Activated CD4-positive, alpha-beta T cell treated with anti-CD3 and anti-CD28 coated beads, Interleukin-2, amount 10 ng/mL, durations not matched to agents 7 days and 5 days (primary cell): ENCODE data around the gene CDK5R2. TPM values are rescaled to one million over a fixed set of nuclear protein-coding genes. Genes with fewer than 3 reads are reported as not detected.

Experiments
- CTCF ChIA-PET: fragments of 350-600 bp; sonication (Branson Sonifier 250); formaldehyde crosslinking; loops from one replicate; lab custom pipeline; 2021; ENCODE audit warnings: antibody characterized with exemption; lab: Charles Lee
- POLR2A ChIA-PET: fragments of 350-600 bp; sonication (Branson Sonifier 250); formaldehyde crosslinking; loops from one replicate; lab custom pipeline; 2021; ENCODE audit warnings: antibody characterized with exemption; lab: Charles Lee
- DNase-seq: peaks from one replicate; pipeline ENCODE4 v3.0.0-alpha.2; 2020
- H3K27ac Mint-ChIP-seq: one replicate; pipeline ENCODE4 v1.8.0; 2021; ENCODE audit warnings: mild to moderate bottlenecking, moderate library complexity, mixed read lengths
- H3K27me3 Mint-ChIP-seq: one replicate; pipeline ENCODE4 v1.8.0; 2021; ENCODE audit warnings: mixed read lengths
- H3K36me3 Mint-ChIP-seq: one replicate; pipeline ENCODE4 v1.8.0; 2021; ENCODE audit warnings: low read depth, mixed read lengths
- H3K4me1 Mint-ChIP-seq: one replicate; pipeline ENCODE4 v1.8.0; 2021; ENCODE audit warnings: mixed read lengths
- H3K4me3 Mint-ChIP-seq: one replicate; pipeline ENCODE4 v1.8.0; 2021; ENCODE audit warnings: mild to moderate bottlenecking, moderate library complexity, mixed read lengths
- H3K9me3 Mint-ChIP-seq: one replicate; pipeline ENCODE4 v1.8.0; 2021; ENCODE audit warnings: mixed read lengths
- total RNA-seq, 2 experiments: library from RNA; stranded (reverse); gene quantifications; one replicate each; pipeline ENCODE4 v1.2.3, GENCODE V29; 2021

CDK5R2 gene
- total RNA-seq, 2 experiments from 2014 or later: not detected

- Mint-ChIP-seq H3K27ac (no peak overlapping the region), H3K27me3 (peaks cover 54% of the 10 kb centered on the region), H3K4me1 (peaks cover 4% of the 10 kb centered on the region), H3K9me3 (no peaks in the 10 kb centered on the region), H3K36me3 (peaks cover 3% of the 10 kb centered on the region), H3K4me3 (no peak overlapping the region)
- POLR2A ChIA-PET: no interaction called here
- no peak for DNase-seq
- CTCF ChIA-PET: interaction anchor here (1.1 to 2.0 kb wide), 4 partner anchors 16 to 68 kb away, joined by 3 to 8 read pairs (median 3); no protein-coding TSS in a partner anchor
These were observed 4.7 kb downstream of the CDK5R2 start for GRCh38 chr2:218964041-218964771.

GRCh38 chr2:218970894-218971293 lies 11.4 kb downstream of the CDK5R2 start:
- no peak overlapping the region for H3K4me3 Mint-ChIP-seq
- DNase-seq: no peak
- CTCF ChIA-PET: no interaction called here
- H3K27ac Mint-ChIP-seq: no peak overlapping the region
- POLR2A ChIA-PET: no interaction called here
- no peaks in the 10 kb centered on the region for H3K4me1 Mint-ChIP-seq
- peaks cover 52% of the 10 kb centered on the region for H3K27me3 Mint-ChIP-seq
- no peaks in the 10 kb centered on the region for H3K9me3 Mint-ChIP-seq
- no peaks in the 10 kb centered on the region for H3K36me3 Mint-ChIP-seq

- Mint-ChIP-seq H3K27ac (no peak overlapping the region), H3K9me3 (no peaks in the 10 kb centered on the region), H3K4me3 (no peak overlapping the region), H3K36me3 (no peaks in the 10 kb centered on the region), H3K27me3 (peaks cover 63% of the 10 kb centered on the region), H3K4me1 (peaks cover 6% of the 10 kb centered on the region)
- ChIA-PET POLR2A (no interaction called here), CTCF (interaction anchor here (1.4 to 1.6 kb wide), 2 partner anchors 100 to 128 kb away, joined by 3 to 5 read pairs; no protein-coding TSS in a partner anchor)
- DNase-seq: no peak
These were observed 15.8 kb downstream of the CDK5R2 start for GRCh38 chr2:218975060-218975777.

GRCh38 chr2:218979846-218980734 lies 20.6 kb downstream of the CDK5R2 start:
- ChIA-PET POLR2A (no interaction called here), CTCF (interaction anchor here (0.5 to 3.3 kb wide), 34 partner anchors 11 to 494 kb away, joined by 3 to 18 read pairs (median 4); partner anchors contain the start of genes CRYBA2, IHH and WNT10A)
- peak; percentile 82 for DNase-seq
- Mint-ChIP-seq H3K27ac (peak overlapping the region; percentile 36), H3K36me3 (peaks cover 1% of the 10 kb centered on the region), H3K27me3 (peaks cover 75% of the 10 kb centered on the region), H3K4me3 (no peak overlapping the region), H3K9me3 (no peaks in the 10 kb centered on the region), H3K4me1 (peaks cover 18% of the 10 kb centered on the region)

- H3K27ac Mint-ChIP-seq: peak overlapping the region; percentile 11
These were observed 21.4 kb downstream of the CDK5R2 start for GRCh38 chr2:218980735-218981389.

GRCh38 chr2:218981390-218981880 lies 22.0 kb downstream of the CDK5R2 start:
- Mint-ChIP-seq H3K4me3 (peak overlapping the region; percentile 7), H3K27ac (no peak overlapping the region), H3K9me3 (no peaks in the 10 kb centered on the region), H3K36me3 (peaks cover 1% of the 10 kb centered on the region), H3K27me3 (peaks cover 73% of the 10 kb centered on the region), H3K4me1 (peaks cover 18% of the 10 kb centered on the region)
- no peak for DNase-seq
- POLR2A ChIA-PET: no interaction called here
- CTCF ChIA-PET: interaction anchor here (0.8 to 3.3 kb wide), 6 partner anchors 9 to 83 kb away, joined by 3 to 18 read pairs (median 5); no protein-coding TSS in a partner anchor

More at GRCh38 chr2:218980735-218981389, 21.4 kb downstream of the CDK5R2 start:
- POLR2A ChIA-PET: no interaction called here
- Mint-ChIP-seq H3K4me1 (peaks cover 18% of the 10 kb centered on the region), H3K27me3 (peaks cover 73% of the 10 kb centered on the region), H3K4me3 (peak overlapping the region; percentile 7), H3K36me3 (peaks cover 1% of the 10 kb centered on the region), H3K9me3 (no peaks in the 10 kb centered on the region)
- DNase-seq: no peak
- CTCF ChIA-PET: interaction anchor here (0.6 to 3.3 kb wide), 31 partner anchors 10 to 494 kb away, joined by 3 to 18 read pairs (median 4); partner anchors contain the start of genes CRYBA2 and IHH

GRCh38 chr2:218981881-218982585 lies 22.6 kb downstream of the CDK5R2 start:
- ChIA-PET POLR2A (no interaction called here), CTCF (interaction anchor here (0.9 to 3.3 kb wide), 6 partner anchors 9 to 77 kb away, joined by 3 to 18 read pairs (median 6); no protein-coding TSS in a partner anchor)
- no peak for DNase-seq
- Mint-ChIP-seq H3K36me3 (peaks cover 1% of the 10 kb centered on the region), H3K9me3 (no peaks in the 10 kb centered on the region), H3K27ac (no peak overlapping the region), H3K4me3 (no peak overlapping the region), H3K27me3 (peaks cover 75% of the 10 kb centered on the region), H3K4me1 (peaks cover 18% of the 10 kb centered on the region)

GRCh38 chr2:218982586-218983262 lies 23.3 kb downstream of the CDK5R2 start:
- ChIA-PET POLR2A (no interaction called here), CTCF (interaction anchor here (0.9 to 3.3 kb wide), 5 partner anchors 8 to 76 kb away, joined by 3 to 18 read pairs (median 9); no protein-coding TSS in a partner anchor)
- Mint-ChIP-seq H3K27me3 (peaks cover 75% of the 10 kb centered on the region), H3K4me1 (peaks cover 18% of the 10 kb centered on the region), H3K27ac (no peak overlapping the region), H3K36me3 (peaks cover 1% of the 10 kb centered on the region), H3K4me3 (no peak overlapping the region), H3K9me3 (no peaks in the 10 kb centered on the region)
- no peak for DNase-seq

- no peak for DNase-seq
- Mint-ChIP-seq H3K4me1 (peaks cover 18% of the 10 kb centered on the region), H3K9me3 (no peaks in the 10 kb centered on the region), H3K27me3 (peaks cover 77% of the 10 kb centered on the region), H3K36me3 (peaks cover 1% of the 10 kb centered on the region), H3K4me3 (no peak overlapping the region), H3K27ac (peak overlapping the region; percentile 41)
- ChIA-PET CTCF (interaction anchor here (0.9 to 2.2 kb wide), 3 partner anchors 13 to 75 kb away, joined by 3 to 10 read pairs (median 9); no protein-coding TSS in a partner anchor), POLR2A (no interaction called here)
These were observed 23.9 kb downstream of the CDK5R2 start for GRCh38 chr2:218983263-218983933.

- Mint-ChIP-seq H3K27me3 (peaks cover 78% of the 10 kb centered on the region), H3K9me3 (no peaks in the 10 kb centered on the region), H3K36me3 (peaks cover 1% of the 10 kb centered on the region), H3K27ac (no peak overlapping the region), H3K4me1 (peaks cover 18% of the 10 kb centered on the region), H3K4me3 (no peak overlapping the region)
- CTCF ChIA-PET: interaction anchor here (0.9 to 2.2 kb wide), 2 partner anchors 19 to 75 kb away, joined by 3 to 9 read pairs; no protein-coding TSS in a partner anchor
- POLR2A ChIA-PET: no interaction called here
- DNase-seq: no peak
These were observed 24.4 kb downstream of the CDK5R2 start for GRCh38 chr2:218983934-218984238.
